ENCODE data around the gene LHX3. TPM values are rescaled to one million over a fixed set of nuclear protein-coding genes. Genes with fewer than 3 reads are reported as not detected.

LHX3 gene
- total RNA-seq, 1 donor from 2014 or later = 0.07 TPM

- Mint-ChIP-seq H3K4me3 (no peak overlapping the region), H3K9me3 (no peaks in the 10 kb centered on the region), H3K27ac (ENCODE audit: unreplicated experiment) (no peak overlapping the region), H3K27me3 (ENCODE audit: low read depth) (peaks cover 4% of the 10 kb centered on the region), H3K4me1 (peaks cover 8% of the 10 kb centered on the region), H3K36me3 (ENCODE audit: low read depth) (no peaks in the 10 kb centered on the region)
- TF ChIP-seq CTCF (conservative IDR thresholded peaks at IDR 0.05) = no peak
- no peak for DNase-seq (ENCODE audit: low read depth, low spot score)
These were observed 27.7 kb downstream of the LHX3 start for GRCh38 chr9:136177224-136177623.

DNA sequence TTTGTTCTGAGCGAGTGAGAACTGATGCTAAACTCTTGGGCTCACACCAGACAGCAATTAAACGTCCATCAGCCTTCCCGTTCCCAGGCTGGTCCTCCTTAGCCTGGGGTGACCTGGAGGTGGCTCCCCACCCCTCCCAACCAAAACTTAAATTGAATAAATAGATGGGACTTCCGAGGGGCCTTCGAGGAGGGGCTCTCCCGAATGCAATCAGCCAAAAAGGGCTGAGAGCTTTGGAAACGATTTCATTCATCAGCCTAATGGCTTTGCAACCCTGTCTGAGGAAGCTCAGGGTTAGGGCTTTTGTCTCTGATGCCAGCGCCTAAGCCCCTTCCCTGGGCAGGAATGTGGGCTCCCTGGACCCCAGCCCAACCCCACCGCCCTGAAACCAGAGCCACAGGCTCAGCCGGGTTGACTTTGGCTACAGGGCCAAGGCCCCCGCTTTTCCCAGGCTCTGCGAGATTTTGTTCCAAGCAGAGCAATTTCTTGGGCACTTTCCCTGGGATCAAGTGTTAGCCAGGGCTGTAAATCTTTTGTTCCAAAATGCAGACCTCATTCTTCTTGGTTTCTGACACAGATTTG, 29.2 kb downstream of the LHX3 start:
- TF ChIP-seq CTCF (conservative IDR thresholded peaks at IDR 0.05) = no peak
- H3K27me3 Mint-ChIP-seq (ENCODE audit: low read depth) = no peaks in the 10 kb centered on the region
- H3K4me1 Mint-ChIP-seq = peaks cover 22% of the 10 kb centered on the region
- H3K27ac Mint-ChIP-seq (ENCODE audit: unreplicated experiment) = no peak overlapping the region
- H3K4me3 Mint-ChIP-seq = no peak overlapping the region
- no peak for DNase-seq (ENCODE audit: low read depth, low spot score)
- no peaks in the 10 kb centered on the region for H3K36me3 Mint-ChIP-seq (ENCODE audit: low read depth)
- H3K9me3 Mint-ChIP-seq = no peaks in the 10 kb centered on the region

DNA sequence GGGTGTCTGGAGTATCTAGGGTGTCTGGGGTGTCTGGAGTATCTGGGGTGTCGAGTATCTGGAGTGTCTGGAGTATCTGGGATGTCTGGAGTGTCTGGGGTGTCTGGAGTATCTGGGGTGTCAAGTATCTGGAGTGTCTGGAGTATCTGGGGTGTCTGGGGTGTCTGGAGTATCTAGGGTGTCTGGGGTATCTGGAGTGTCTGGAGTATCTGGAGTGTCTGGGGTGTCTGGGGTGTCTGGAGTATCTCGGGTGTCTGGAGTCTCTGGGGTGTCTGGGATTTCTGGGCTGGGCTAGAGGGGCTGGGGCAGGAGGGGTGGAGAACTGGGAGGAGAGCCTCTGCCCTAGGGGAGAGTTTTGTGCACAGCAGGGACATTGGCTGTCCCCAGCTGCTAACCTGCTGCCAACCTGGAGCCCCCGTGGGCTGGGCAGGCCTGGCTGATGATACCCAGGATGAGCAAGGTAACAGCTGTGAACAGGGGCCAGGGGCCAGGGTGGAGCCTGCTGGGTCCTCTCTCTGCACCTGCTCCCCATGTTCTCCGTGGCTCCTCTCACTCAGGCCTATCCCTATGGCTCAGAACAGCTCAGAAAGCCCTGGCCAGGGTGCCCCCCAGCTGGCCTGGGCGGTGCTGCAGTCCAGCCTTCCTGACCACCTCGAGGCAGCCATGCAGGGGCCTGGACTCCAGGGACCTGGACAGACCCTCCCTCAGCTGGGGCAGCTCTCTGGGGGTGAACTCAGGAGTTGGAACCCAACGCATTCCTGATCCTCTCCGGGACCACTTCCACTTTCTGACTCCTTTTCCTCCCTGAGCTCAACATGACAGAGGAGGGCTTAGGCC, 29.9 kb downstream of the LHX3 start:
- Mint-ChIP-seq H3K4me3 (no peak overlapping the region), H3K4me1 (peaks cover 22% of the 10 kb centered on the region), H3K27ac (ENCODE audit: unreplicated experiment) (no peak overlapping the region), H3K36me3 (ENCODE audit: low read depth) (no peaks in the 10 kb centered on the region), H3K9me3 (no peaks in the 10 kb centered on the region), H3K27me3 (ENCODE audit: low read depth) (no peaks in the 10 kb centered on the region)
- DNase-seq (ENCODE audit: low read depth, low spot score) = no peak
- no peak for TF ChIP-seq CTCF (conservative IDR thresholded peaks at IDR 0.05)

GRCh38 chr9:136173648-136174290, 31.2 kb downstream of the LHX3 start:
- Mint-ChIP-seq H3K4me3 (no peak overlapping the region), H3K36me3 (ENCODE audit: low read depth) (no peaks in the 10 kb centered on the region), H3K9me3 (no peaks in the 10 kb centered on the region), H3K4me1 (peaks cover 25% of the 10 kb centered on the region), H3K27me3 (ENCODE audit: low read depth) (peaks cover 4% of the 10 kb centered on the region), H3K27ac (ENCODE audit: unreplicated experiment) (no peak overlapping the region)
- DNase-seq (ENCODE audit: low read depth, low spot score) = no peak
- TF ChIP-seq CTCF (conservative IDR thresholded peaks at IDR 0.05) = no peak

DNA sequence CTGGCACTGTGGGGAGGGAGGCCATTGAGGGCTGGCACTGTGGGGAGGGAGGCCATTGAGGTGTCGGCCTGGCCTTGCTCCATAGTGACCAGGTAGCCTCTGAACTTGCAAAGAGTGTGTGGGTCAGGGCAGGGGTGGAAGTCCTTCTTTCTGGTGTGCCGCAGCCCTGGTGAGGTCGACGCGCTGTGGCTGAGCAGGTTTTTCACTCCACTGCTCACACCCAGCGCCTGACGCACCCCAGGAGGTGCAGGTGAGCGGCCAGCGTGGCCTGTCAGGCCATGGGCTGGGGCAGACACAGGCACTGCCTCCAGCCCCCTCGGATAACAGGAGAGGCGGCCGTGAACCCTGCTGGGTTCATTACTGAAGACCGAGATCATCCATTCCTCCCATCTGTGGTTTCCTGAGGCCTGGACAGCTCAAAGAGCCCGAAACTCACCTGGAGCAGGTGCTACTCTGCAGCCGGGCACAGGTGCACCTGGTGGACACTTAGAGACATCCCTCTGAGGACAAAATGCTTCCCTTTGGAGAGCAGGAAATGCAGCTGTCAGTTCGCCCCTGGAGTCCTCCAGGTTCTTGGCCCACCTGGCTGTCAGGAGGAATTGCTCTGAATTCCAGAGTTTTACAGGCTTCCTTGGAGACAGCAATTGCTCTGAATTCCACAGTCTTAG, 32.4 kb downstream of the LHX3 start:
- H3K4me1 Mint-ChIP-seq = peaks cover 25% of the 10 kb centered on the region
- H3K27me3 Mint-ChIP-seq (ENCODE audit: low read depth) = peaks cover 4% of the 10 kb centered on the region
- H3K27ac Mint-ChIP-seq (ENCODE audit: unreplicated experiment) = no peak overlapping the region
- no peak for DNase-seq (ENCODE audit: low read depth, low spot score)
- H3K36me3 Mint-ChIP-seq (ENCODE audit: low read depth) = no peaks in the 10 kb centered on the region
- no peak for TF ChIP-seq CTCF (conservative IDR thresholded peaks at IDR 0.05)
- no peaks in the 10 kb centered on the region for H3K9me3 Mint-ChIP-seq
- no peak overlapping the region for H3K4me3 Mint-ChIP-seq
